HepG2 (cell line): Measurements from ENCODE around the gene GANC.

Source experiments
- EED ChIP-seq: sonication (generic); formaldehyde crosslinking; IDR thresholded peaks from 2 replicates; pipeline ENCODE4 v1.5.0; 2020; ENCODE audit warnings: mild to moderate bottlenecking, missing genetic modification reagents
- POLR2A ChIP-seq, 2 experiments: IDR thresholded peaks; 2 replicates each; pipeline ENCODE4 v1.6.1; 2011; ENCODE audit warnings: low read depth in 2 of 2, low read length in 2 of 2, mild to moderate bottlenecking in 1 of 2, moderate library complexity in 1 of 2; ENCODE audit not compliant: insufficient read depth in 1 of 2
- POLR2AphosphoS2 ChIP-seq: IDR thresholded peaks from 2 replicates; pipeline ENCODE4 v1.6.1; 2011; ENCODE audit warnings: low read depth, low read length, improper control_type of control experiment
- TF ChIP-seq, protein P1 (sequence below): sonication (generic); formaldehyde crosslinking; IDR thresholded peaks from 2 replicates; pipeline ENCODE4 v1.4.0; 2020; ENCODE audit warnings: mild to moderate bottlenecking, missing genetic modification reagents, borderline replicate concordance

DNA sequence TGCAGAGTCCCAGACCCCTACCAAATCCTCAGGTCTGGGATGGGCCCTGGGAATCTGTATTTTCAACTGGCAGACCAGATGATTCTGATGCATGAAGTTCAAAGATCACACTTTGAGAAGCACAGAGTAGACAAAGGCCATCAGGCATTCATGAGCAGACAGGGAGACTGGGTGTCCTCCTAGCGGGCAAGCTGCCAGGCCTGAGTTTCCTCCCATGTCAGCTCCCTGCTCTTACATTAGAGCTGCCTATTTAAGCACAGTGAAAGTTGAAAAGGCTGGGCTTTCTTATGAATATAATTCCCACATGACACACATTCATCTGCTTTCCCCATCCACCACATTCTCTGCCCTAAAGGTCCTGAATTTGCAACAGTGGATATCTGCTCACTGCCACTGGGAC, 100.3 kb downstream of the GANC start:
- no peak for TF ChIP-seq POLR2AphosphoS2
- no peak for TF ChIP-seq EED (CRISPR knock-in tag)
- no peak for TF ChIP-seq POLR2A (IDR thresholded peaks at IDR 0.05; ENCODE audit: insufficient read depth in 1 of 2, low read depth in 2 of 2, low read length in 2 of 2)
- TF ChIP-seq, protein P1, sequence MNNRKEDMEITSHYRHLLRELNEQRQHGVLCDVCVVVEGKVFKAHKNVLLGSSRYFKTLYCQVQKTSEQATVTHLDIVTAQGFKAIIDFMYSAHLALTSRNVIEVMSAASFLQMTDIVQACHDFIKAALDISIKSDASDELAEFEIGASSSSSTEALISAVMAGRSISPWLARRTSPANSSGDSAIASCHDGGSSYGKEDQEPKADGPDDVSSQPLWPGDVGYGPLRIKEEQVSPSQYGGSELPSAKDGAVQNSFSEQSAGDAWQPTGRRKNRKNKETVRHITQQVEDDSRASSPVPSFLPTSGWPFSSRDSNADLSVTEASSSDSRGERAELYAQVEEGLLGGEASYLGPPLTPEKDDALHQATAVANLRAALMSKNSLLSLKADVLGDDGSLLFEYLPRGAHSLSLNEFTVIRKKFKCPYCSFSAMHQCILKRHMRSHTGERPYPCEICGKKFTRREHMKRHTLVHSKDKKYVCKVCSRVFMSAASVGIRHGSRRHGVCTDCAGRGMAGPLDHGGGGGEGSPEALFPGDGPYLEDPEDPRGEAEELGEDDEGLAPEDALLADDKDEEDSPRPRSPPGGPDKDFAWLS (CRISPR knock-in tag): no peak
